K562 (cell line): Measurements from ENCODE around the gene SLC9A7. TPM values are rescaled to one million over a fixed set of nuclear protein-coding genes. Genes with fewer than 3 reads are reported as not detected.

Source experiments
- ATAC-seq: fragments of 200-7000 bp; cut with Tn5 transposase; 3 replicates; pipeline ENCODE4 v1.9.1; 2020; ENCODE audit warnings: moderate library complexity
- BruUV-seq: library from RNA; stranded (reverse); fragments of 400-500 nt; replicated peaks from 2 replicates; lab custom pipeline; 2021; lab: Mats Ljungman, UMichigan
- CTCF ChIA-PET: fragments of 300-600 bp; formaldehyde crosslinking; extraction: SDS; loops from one replicate; lab custom pipeline; 2021; ENCODE audit warnings: low intra/inter-chr PET ratio; lab: Yijun Ruan, JAX
- POLR2A ChIA-PET: fragments of 300-600, 350-650 bp; sonication (Branson Sonifier 250); formaldehyde crosslinking; extraction: SDS; loops from one replicate; lab custom pipeline; 2021; ENCODE audit warnings: antibody characterized with exemption, inconsistent platforms; lab: Yijun Ruan, JAX
- DNase-seq, 4 experiments: peaks; one replicate each; pipeline versions ENCODE4 v3.0.0 to v3.0.0-alpha.2; 2011 to 2018; ENCODE audit warnings: low spot score in 3 of 4, mixed read lengths in 3 of 4; ENCODE audit errors: extremely low read depth in 1 of 4
- FAIRE-seq: peaks from 2 replicates; lab custom pipeline; 2011; peaks lifted over from hg19 to GRCh38; lab: Jason Lieb, UNC
- H2AFZ ChIP-seq: 2 replicates; pipeline ENCODE4 v1.6.0; 2011; ENCODE audit warnings: low read depth, low read length, control low read depth, inconsistent platforms
- H3K27ac ChIP-seq: fragments of 200-600 bp; 3 replicates; pipeline ENCODE4 v1.8.0; 2011; ENCODE audit warnings: low read depth, mild to moderate bottlenecking, control low read depth, inconsistent platforms, low read length, moderate library complexity, mixed read lengths; ENCODE audit errors: extremely low read depth
- H3K27me3 ChIP-seq, 2 experiments: fragments of 300-600 bp in 1 of 2; 2 replicates in 1 of 2; 3 replicates in 1 of 2; pipeline versions ENCODE4 v1.6.0 to v1.8.0; 2011; ENCODE audit warnings: inconsistent platforms in 2 of 2, low read length in 2 of 2, mild to moderate bottlenecking in 1 of 2, mixed read lengths in 1 of 2, moderate library complexity in 1 of 2; ENCODE audit not compliant: control insufficient read depth in 2 of 2, insufficient read depth in 2 of 2
- H3K36me3 ChIP-seq: fragments of 300-600 bp; 3 replicates; pipeline ENCODE4 v1.8.0; 2011; ENCODE audit warnings: mild to moderate bottlenecking, low read length, inconsistent platforms; ENCODE audit not compliant: control insufficient read depth, insufficient read depth
- H3K4me1 ChIP-seq, 2 experiments: fragments of 200-600 bp in 1 of 2; replicated peaks in 1 of 2; 2 replicates in 1 of 2; 3 replicates in 1 of 2; pipeline versions ENCODE4 v1.5.1 to v1.8.0; 2011; ENCODE audit warnings: inconsistent platforms in 2 of 2, low read length in 2 of 2, mild to moderate bottlenecking in 1 of 2, mixed read lengths in 1 of 2, moderate library complexity in 1 of 2; ENCODE audit not compliant: control insufficient read depth in 2 of 2, insufficient read depth in 2 of 2
- H3K4me2 ChIP-seq: 2 replicates; pipeline ENCODE4 v1.6.1; 2011; ENCODE audit warnings: low read length, control low read depth, inconsistent platforms, mixed read lengths; ENCODE audit not compliant: insufficient read depth
- H3K4me3 ChIP-seq: fragments of 200-600 bp; sonication (generic), shearing (Covaris generic); 2 replicates; pipeline ENCODE4 v1.5.1; 2016; ENCODE audit warnings: control low read depth, inconsistent platforms
- H3K79me2 ChIP-seq: fragments of 200-600 bp; 3 replicates; pipeline ENCODE4 v1.8.0; 2011; ENCODE audit warnings: low read length, inconsistent platforms; ENCODE audit not compliant: control insufficient read depth, insufficient read depth
- H3K9ac ChIP-seq, 2 experiments: 2 replicates each; pipeline versions ENCODE4 v1.6.0 to v1.6.1; 2011; ENCODE audit warnings: low read depth in 2 of 2, low read length in 2 of 2, control low read depth in 1 of 2, inconsistent platforms in 1 of 2, mild to moderate bottlenecking in 1 of 2, mixed read lengths in 1 of 2; ENCODE audit not compliant: insufficient read depth in 1 of 2
- H3K9me1 ChIP-seq: one replicate; pipeline ENCODE4 v1.6.0; 2011; ENCODE audit warnings: inconsistent platforms, mild to moderate bottlenecking, low read length, moderate library complexity; ENCODE audit not compliant: control insufficient read depth, insufficient read depth
- H3K9me3 ChIP-seq: replicated peaks from 2 replicates; pipeline ENCODE4 v1.5.1; 2011; ENCODE audit warnings: low read depth, low read length, inconsistent platforms; ENCODE audit not compliant: control insufficient read depth, insufficient read depth
- H4K20me1 ChIP-seq: replicated peaks from 2 replicates; pipeline ENCODE4 v1.6.1; 2011; ENCODE audit warnings: low read length, inconsistent platforms, mixed read lengths; ENCODE audit not compliant: control insufficient read depth, insufficient read depth
- AFF4 ChIP-seq: sonication (generic); formaldehyde crosslinking; IDR thresholded peaks from 2 replicates; pipeline ENCODE4 v1.8.0; 2023; ENCODE audit warnings: mild to moderate bottlenecking, missing genetic modification reagents
- BRCA1 ChIP-seq, 2 experiments: fragments of 450-650 bp in 1 of 2; sonication (generic) in 1 of 2; formaldehyde crosslinking in 1 of 2; IDR thresholded peaks; 2 replicates each; pipeline versions ENCODE4 v1.5.0 to v1.6.1; 2017 to 2020; ENCODE audit warnings: mild to moderate bottlenecking in 1 of 2, missing genetic modification reagents in 1 of 2
- CCAR2 ChIP-seq: fragments of 200-400 bp; formaldehyde crosslinking; IDR thresholded peaks from 2 replicates; pipeline ENCODE4 v1.6.1; 2017; ENCODE audit warnings: mild to moderate bottlenecking, low read depth, low read length
- FOS ChIP-seq: IDR thresholded peaks from 3 replicates; pipeline ENCODE4 v1.6.1; 2011; ENCODE audit not compliant: insufficient read length; ENCODE audit errors: extremely low read depth
- PATZ1 ChIP-seq: fragments of 250-450 bp; sonication (Bioruptor Pico); IDR thresholded peaks from 2 replicates; pipeline ENCODE4 v1.5.0; 2020; ENCODE audit warnings: mild to moderate bottlenecking, borderline replicate concordance
- RBM22 ChIP-seq: fragments of 200-400 bp; formaldehyde crosslinking; IDR thresholded peaks from 2 replicates; pipeline ENCODE4 v1.6.1; 2018; ENCODE audit warnings: low read length, low read depth; ENCODE audit not compliant: poor library complexity, severe bottlenecking
- WGBS: fragments of 100-300 bp; shearing (Covaris generic); methylation state at CpG from one replicate; pipeline ENCODE4 v1.1.6; 2016; ENCODE audit warnings: low coverage, mixed read lengths; ENCODE audit not compliant: insufficient coverage; ENCODE audit errors: missing lambda C conversion rate; 5-methylcytosine and 5-hydroxymethylcytosine counted together
- in situ Hi-C: fragments of 300-500 bp; cut with MboI; formaldehyde crosslinking; loops from 4 replicates; pipeline ENCODE4 v1.15.0; 2018; ENCODE audit warnings: inconsistent platforms, mixed read lengths
- intact Hi-C: fragments of 100-400 bp; cut with micrococcal nuclease; formaldehyde crosslinking; loops from 2 replicates; pipeline ENCODE4 v1.14.2; 2022
- polyA plus RNA-seq, 8 experiments: library from polyadenylated mRNA; depleted of rRNA in 4 of 8; stranded (reverse) in 5 of 8; unstranded in 3 of 8; fragments of >200 nt; fragmentation: Nextera tagmentation in 2 of 8; fragmentation: Illumina TruSeq in 1 of 8; extraction: Ambion mirVana in 2 of 8; extraction: Trizol in 1 of 8; gene quantifications; 2 replicates each; pipeline versions ENCODE4 v1.2.1 to v1.2.3, GENCODE V29; 2011 to 2014; ENCODE audit warnings: inconsistent platforms in 1 of 8, missing spikeins in 1 of 8
- total RNA-seq, 7 experiments: library from RNA; depleted of rRNA in 6 of 7; stranded (reverse); fragments of >200 nt in 6 of 7; fragmentation: Illumina TruSeq in 2 of 7; extraction: Trizol in 2 of 7; gene quantifications; 2 replicates each; pipeline versions ENCODE4 v1.2.1 to v1.2.3, GENCODE V29; 2011 to 2021; ENCODE audit warnings: low replicate concordance in 1 of 7
- TF ChIP-seq, protein P1 (sequence below): fragments of 250-450 bp; sonication (Bioruptor Pico); IDR thresholded peaks from 2 replicates; pipeline ENCODE4 v1.8.0; 2021; ENCODE audit warnings: borderline replicate concordance, mild to moderate bottlenecking, moderate library complexity; ENCODE audit not compliant: poor library complexity, severe bottlenecking

Gene SLC9A7
- total and polyA plus RNA-seq, 9 of the 15 experiments (the other 6 are each of a cell fraction or from before 2014, with no cell fraction given): 0.04 to 0.13 (median 0.09) TPM; not detected in 5

GRCh38 chrX:46712764-46713163 is 46.2 kb downstream of the SLC9A7 start:
- no peaks in the 10 kb centered on the region; the same call in 1 of the 2 replicates for H4K20me1 ChIP-seq
- intact Hi-C loops (no loop called here), in situ Hi-C loops (no loop called here)
- no peak for DNase-seq
- CTCF ChIA-PET: no interaction called here
- no peaks in the 10 kb centered on the region; a peak in 1 of 5 replicates for H3K27me3 ChIP-seq
- no peak overlapping the region for H3K4me3 ChIP-seq
- no peaks in the 10 kb centered on the region for H3K79me2 ChIP-seq
- H3K4me1 ChIP-seq: no peaks in the 10 kb centered on the region
- no peak overlapping the region for H3K27ac ChIP-seq
- H2AFZ ChIP-seq: no peak overlapping the region
- ATAC-seq: no peak
- POLR2A ChIA-PET: no interaction called here
- no peaks in the 10 kb centered on the region for H3K9me3 ChIP-seq
- no peak overlapping the region for H3K9ac ChIP-seq
- no peaks in the 10 kb centered on the region for H3K36me3 ChIP-seq
- FAIRE-seq: no peak
- WGBS: 9% methylated on average over 1 of the region's 1 CpG
- no peak overlapping the region for H3K4me2 ChIP-seq
- TF ChIP-seq FOS (no peak), RBM22 (no peak), CCAR2 (no peak), PATZ1 (no peak), BRCA1 (IDR thresholded peaks at IDR 0.05) (no peak), BRCA1 (CRISPR knock-in tag; IDR thresholded peaks at IDR 0.05) (no peak), AFF4 (CRISPR knock-in tag) (no peak)
- TF ChIP-seq, protein P1, sequence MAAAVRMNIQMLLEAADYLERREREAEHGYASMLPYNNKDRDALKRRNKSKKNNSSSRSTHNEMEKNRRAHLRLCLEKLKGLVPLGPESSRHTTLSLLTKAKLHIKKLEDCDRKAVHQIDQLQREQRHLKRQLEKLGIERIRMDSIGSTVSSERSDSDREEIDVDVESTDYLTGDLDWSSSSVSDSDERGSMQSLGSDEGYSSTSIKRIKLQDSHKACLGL: no peak
- TF ChIP-seq, all 486 proteins: peak for 0
- H3K9me1 ChIP-seq: no peaks in the 10 kb centered on the region
- no TSS peak for BruUV-seq
